Measurements from ENCODE around the gene CPEB4.

- TF ChIP-seq CTCF (IDR thresholded peaks at IDR 0.05; ENCODE audit: low read depth, low read length) (no peak), EZH2phosphoT487 (IDR thresholded peaks at IDR 0.05; ENCODE audit: low read depth) (no peak)
These were observed 48.9 kb upstream of the CPEB4 start for GRCh38 chr5:173839117-173839713.

Data from OCI-LY3 (cell line).